Measurements from ENCODE around the gene LYPD5.
"Not testable (repeated sequence)": the region's sequence is repeated elsewhere in the genome, so short reads cannot be mapped to it uniquely, and the experiment has no call there.

Gene LYPD5

GRCh38 chr19:43775299-43775890 lies 26.9 kb downstream of the LYPD5 start:
- no peaks in the 10 kb centered on the region for H3K36me3 ChIP-seq (ENCODE audit: low read length)
- H3K9me3 ChIP-seq (ENCODE audit: insufficient read depth, low read length): no peaks in the 10 kb centered on the region
- no peaks in the 10 kb centered on the region; the same call in 1 of the 2 replicates for H4K20me1 ChIP-seq (ENCODE audit: low read depth, low read length)
- peaks cover 53% of the 10 kb centered on the region for H3K79me2 ChIP-seq (ENCODE audit: insufficient read depth, low read length)
- TF ChIP-seq, protein P1, sequence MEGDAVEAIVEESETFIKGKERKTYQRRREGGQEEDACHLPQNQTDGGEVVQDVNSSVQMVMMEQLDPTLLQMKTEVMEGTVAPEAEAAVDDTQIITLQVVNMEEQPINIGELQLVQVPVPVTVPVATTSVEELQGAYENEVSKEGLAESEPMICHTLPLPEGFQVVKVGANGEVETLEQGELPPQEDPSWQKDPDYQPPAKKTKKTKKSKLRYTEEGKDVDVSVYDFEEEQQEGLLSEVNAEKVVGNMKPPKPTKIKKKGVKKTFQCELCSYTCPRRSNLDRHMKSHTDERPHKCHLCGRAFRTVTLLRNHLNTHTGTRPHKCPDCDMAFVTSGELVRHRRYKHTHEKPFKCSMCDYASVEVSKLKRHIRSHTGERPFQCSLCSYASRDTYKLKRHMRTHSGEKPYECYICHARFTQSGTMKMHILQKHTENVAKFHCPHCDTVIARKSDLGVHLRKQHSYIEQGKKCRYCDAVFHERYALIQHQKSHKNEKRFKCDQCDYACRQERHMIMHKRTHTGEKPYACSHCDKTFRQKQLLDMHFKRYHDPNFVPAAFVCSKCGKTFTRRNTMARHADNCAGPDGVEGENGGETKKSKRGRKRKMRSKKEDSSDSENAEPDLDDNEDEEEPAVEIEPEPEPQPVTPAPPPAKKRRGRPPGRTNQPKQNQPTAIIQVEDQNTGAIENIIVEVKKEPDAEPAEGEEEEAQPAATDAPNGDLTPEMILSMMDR (IDR thresholded peaks at IDR 0.05; ENCODE audit: insufficient read depth, low read length, poor library complexity, severe bottlenecking): no peak
- no peak for TF ChIP-seq EZH2phosphoT487 (conservative IDR thresholded peaks at IDR 0.05; ENCODE audit: low read length)
- H3K27ac ChIP-seq (ENCODE audit: low read depth, low read length): no peak overlapping the region
- no peaks in the 10 kb centered on the region for H3K27me3 ChIP-seq (ENCODE audit: low read length)
- no peak overlapping the region for H3K4me3 ChIP-seq (ENCODE audit: insufficient read depth, low read length, poor library complexity, severe bottlenecking)
- H3K9me2 ChIP-seq (replicated peaks; ENCODE audit: insufficient read depth, low read length): no peaks in the 10 kb centered on the region
- no peak overlapping the region for H3K4me2 ChIP-seq (ENCODE audit: low read depth, low read length, poor library complexity, severe bottlenecking)
- peaks cover 20% of the 10 kb centered on the region for H3F3A ChIP-seq (ENCODE audit: insufficient read depth)
- no peak overlapping the region for H2AFZ ChIP-seq (ENCODE audit: low read depth, low read length, severe bottlenecking)
- H3K9ac ChIP-seq (ENCODE audit: low read length): no peak overlapping the region

- peaks cover 48% of the 10 kb centered on the region for H3K79me2 ChIP-seq (ENCODE audit: insufficient read depth, low read length)
- not testable (repeated sequence) for H2AFZ ChIP-seq (ENCODE audit: low read depth, low read length, severe bottlenecking); H3K36me3 ChIP-seq (ENCODE audit: low read length); H3K9me2 ChIP-seq (replicated peaks; ENCODE audit: insufficient read depth, low read length); H4K20me1 ChIP-seq (ENCODE audit: low read depth, low read length); H3K9ac ChIP-seq (ENCODE audit: low read length); H3K27ac ChIP-seq (ENCODE audit: low read depth, low read length); H3K9me3 ChIP-seq (ENCODE audit: insufficient read depth, low read length); H3K4me2 ChIP-seq (ENCODE audit: low read depth, low read length, poor library complexity, severe bottlenecking); H3K27me3 ChIP-seq (ENCODE audit: low read length); H3K4me3 ChIP-seq (ENCODE audit: insufficient read depth, low read length, poor library complexity, severe bottlenecking)
- peaks cover 20% of the 10 kb centered on the region for H3F3A ChIP-seq (ENCODE audit: insufficient read depth)
Measured at GRCh38 chr19:43774940-43775258, 27.3 kb downstream of the LYPD5 start.

GRCh38 chr19:43774103-43774939 lies 27.9 kb downstream of the LYPD5 start:
- no peak overlapping the region for H3K9ac ChIP-seq (ENCODE audit: low read length)
- no peak overlapping the region for H3K4me2 ChIP-seq (ENCODE audit: low read depth, low read length, poor library complexity, severe bottlenecking)
- no peaks in the 10 kb centered on the region for H3K27me3 ChIP-seq (ENCODE audit: low read length)
- H3K4me3 ChIP-seq (ENCODE audit: insufficient read depth, low read length, poor library complexity, severe bottlenecking): no peak overlapping the region
- no peaks in the 10 kb centered on the region for H3K36me3 ChIP-seq (ENCODE audit: low read length)
- H2AFZ ChIP-seq (ENCODE audit: low read depth, low read length, severe bottlenecking): no peak overlapping the region
- TF ChIP-seq EZH2phosphoT487 (conservative IDR thresholded peaks at IDR 0.05; ENCODE audit: low read length): no peak
- TF ChIP-seq, protein P1 (IDR thresholded peaks at IDR 0.05; ENCODE audit: insufficient read depth, low read length, poor library complexity, severe bottlenecking): no peak
- H3F3A ChIP-seq (ENCODE audit: insufficient read depth): peaks cover 20% of the 10 kb centered on the region
- H3K9me3 ChIP-seq (ENCODE audit: insufficient read depth, low read length): no peaks in the 10 kb centered on the region
- no peaks in the 10 kb centered on the region; the same call in 1 of the 2 replicates for H4K20me1 ChIP-seq (ENCODE audit: low read depth, low read length)
- no peak overlapping the region for H3K27ac ChIP-seq (ENCODE audit: low read depth, low read length)
- peaks cover 43% of the 10 kb centered on the region for H3K79me2 ChIP-seq (ENCODE audit: insufficient read depth, low read length)
- H3K9me2 ChIP-seq (replicated peaks; ENCODE audit: insufficient read depth, low read length): no peaks in the 10 kb centered on the region

- H4K20me1 ChIP-seq (ENCODE audit: low read depth, low read length): no peaks in the 10 kb centered on the region; the same call in 1 of the 2 replicates
Measured at GRCh38 chr19:43773725-43774102, 28.5 kb downstream of the LYPD5 start.

More at GRCh38 chr19:43773725-43774102, 28.5 kb downstream of the LYPD5 start:
- no peaks in the 10 kb centered on the region for H3K27me3 ChIP-seq (ENCODE audit: low read length)
- no peak overlapping the region for H3K4me3 ChIP-seq (ENCODE audit: insufficient read depth, low read length, poor library complexity, severe bottlenecking)
- no peaks in the 10 kb centered on the region for H3K36me3 ChIP-seq (ENCODE audit: low read length)
- H3K27ac ChIP-seq (ENCODE audit: low read depth, low read length): no peak overlapping the region
- peaks cover 36% of the 10 kb centered on the region for H3K79me2 ChIP-seq (ENCODE audit: insufficient read depth, low read length)
- peaks cover 16% of the 10 kb centered on the region for H3F3A ChIP-seq (ENCODE audit: insufficient read depth)
- no peaks in the 10 kb centered on the region for H3K9me2 ChIP-seq (replicated peaks; ENCODE audit: insufficient read depth, low read length)
- H3K9me3 ChIP-seq (ENCODE audit: insufficient read depth, low read length): no peaks in the 10 kb centered on the region
- no peak for TF ChIP-seq EZH2phosphoT487 (conservative IDR thresholded peaks at IDR 0.05; ENCODE audit: low read length)
- TF ChIP-seq, protein P1 (IDR thresholded peaks at IDR 0.05; ENCODE audit: insufficient read depth, low read length, poor library complexity, severe bottlenecking): no peak
- no peak overlapping the region for H3K4me2 ChIP-seq (ENCODE audit: low read depth, low read length, poor library complexity, severe bottlenecking)
- H2AFZ ChIP-seq (ENCODE audit: low read depth, low read length, severe bottlenecking): no peak overlapping the region
- no peak overlapping the region for H3K9ac ChIP-seq (ENCODE audit: low read length)
